Measurements from ENCODE around the gene CFDP1.

CFDP1 gene

GRCh38 chr16:75387951-75388350 is 45.4 kb downstream of the CFDP1 start:
- no peak for TF ChIP-seq EZH2phosphoT487 (IDR thresholded peaks at IDR 0.05; ENCODE audit: low read depth)
- no peak for TF ChIP-seq CTCF (IDR thresholded peaks at IDR 0.05; ENCODE audit: low read depth, low read length)
- no peak overlapping the region for H2AFZ ChIP-seq (ENCODE audit: low read depth, low read length)

GRCh38 chr16:75385507-75386152 is 47.7 kb downstream of the CFDP1 start:
- H3K36me3 ChIP-seq (replicated peaks; ENCODE audit: low read depth, low read length) = peaks cover 7% of the 10 kb centered on the region
- peaks cover 52% of the 10 kb centered on the region for H4K20me1 ChIP-seq (ENCODE audit: insufficient read depth, low read length)
- H3K4me3 ChIP-seq (ENCODE audit: low read length) = no peak overlapping the region
- TF ChIP-seq EZH2phosphoT487 (IDR thresholded peaks at IDR 0.05; ENCODE audit: low read depth) = no peak
- peak; percentile 66 for TF ChIP-seq CTCF (IDR thresholded peaks at IDR 0.05; ENCODE audit: low read depth, low read length)
- H3K9ac ChIP-seq (ENCODE audit: low read length) = no peak overlapping the region
- no peak overlapping the region for H3K27ac ChIP-seq (ENCODE audit: low read length)
- peaks cover 4% of the 10 kb centered on the region for H3K4me1 ChIP-seq (ENCODE audit: low read length)
- H3K27me3 ChIP-seq (ENCODE audit: low read depth, low read length) = peaks cover 38% of the 10 kb centered on the region
- no peak overlapping the region for H2AFZ ChIP-seq (ENCODE audit: low read depth, low read length)
- H3K9me3 ChIP-seq (ENCODE audit: insufficient read depth, low read length) = no peaks in the 10 kb centered on the region
- no peak overlapping the region for H3K4me2 ChIP-seq (ENCODE audit: low read length)
- H3K79me2 ChIP-seq (ENCODE audit: low read length) = no peaks in the 10 kb centered on the region

More at GRCh38 chr16:75387951-75388350, 45.4 kb downstream of the CFDP1 start:
- peaks cover 37% of the 10 kb centered on the region for H4K20me1 ChIP-seq (ENCODE audit: insufficient read depth, low read length)
- no peaks in the 10 kb centered on the region for H3K4me1 ChIP-seq (ENCODE audit: low read length)
- peaks cover 14% of the 10 kb centered on the region for H3K36me3 ChIP-seq (replicated peaks; ENCODE audit: low read depth, low read length)
- H3K27ac ChIP-seq (ENCODE audit: low read length) = no peak overlapping the region
- no peaks in the 10 kb centered on the region for H3K79me2 ChIP-seq (ENCODE audit: low read length)
- no peak overlapping the region for H3K9ac ChIP-seq (ENCODE audit: low read length)
- H3K27me3 ChIP-seq (ENCODE audit: low read depth, low read length) = peaks cover 15% of the 10 kb centered on the region
- H3K9me3 ChIP-seq (ENCODE audit: insufficient read depth, low read length) = no peaks in the 10 kb centered on the region
- no peak overlapping the region for H3K4me3 ChIP-seq (ENCODE audit: low read length)
- no peak overlapping the region for H3K4me2 ChIP-seq (ENCODE audit: low read length)

GRCh38 chr16:75383141-75383540 is 50.2 kb downstream of the CFDP1 start:
- TF ChIP-seq CTCF (IDR thresholded peaks at IDR 0.05; ENCODE audit: low read depth, low read length) (no peak), EZH2phosphoT487 (IDR thresholded peaks at IDR 0.05; ENCODE audit: low read depth) (no peak)
- H3K4me3 ChIP-seq (ENCODE audit: low read length) = no peak overlapping the region
- H3K9ac ChIP-seq (ENCODE audit: low read length) = no peak overlapping the region
- H3K9me3 ChIP-seq (ENCODE audit: insufficient read depth, low read length) = no peaks in the 10 kb centered on the region
- no peaks in the 10 kb centered on the region for H3K79me2 ChIP-seq (ENCODE audit: low read length)
- H3K4me1 ChIP-seq (ENCODE audit: low read length) = peaks cover 22% of the 10 kb centered on the region
- H3K27me3 ChIP-seq (ENCODE audit: low read depth, low read length) = peaks cover 49% of the 10 kb centered on the region
- no peak overlapping the region for H3K4me2 ChIP-seq (ENCODE audit: low read length)
- H4K20me1 ChIP-seq (ENCODE audit: insufficient read depth, low read length) = peaks cover 69% of the 10 kb centered on the region
- H3K27ac ChIP-seq (ENCODE audit: low read length) = no peak overlapping the region
- no peak overlapping the region for H2AFZ ChIP-seq (ENCODE audit: low read depth, low read length)
- peaks cover 15% of the 10 kb centered on the region for H3K36me3 ChIP-seq (replicated peaks; ENCODE audit: low read depth, low read length)

GRCh38 chr16:75382611-75383010 is 50.7 kb downstream of the CFDP1 start:
- H3K27ac ChIP-seq (ENCODE audit: low read length) = no peak overlapping the region
- TF ChIP-seq CTCF (IDR thresholded peaks at IDR 0.05; ENCODE audit: low read depth, low read length) (no peak), EZH2phosphoT487 (IDR thresholded peaks at IDR 0.05; ENCODE audit: low read depth) (no peak)

More at GRCh38 chr16:75382611-75383010, 50.7 kb downstream of the CFDP1 start:
- no peaks in the 10 kb centered on the region for H3K79me2 ChIP-seq (ENCODE audit: low read length)
- peaks cover 20% of the 10 kb centered on the region for H3K36me3 ChIP-seq (replicated peaks; ENCODE audit: low read depth, low read length)
- H3K9me3 ChIP-seq (ENCODE audit: insufficient read depth, low read length) = no peaks in the 10 kb centered on the region
- peaks cover 54% of the 10 kb centered on the region for H3K27me3 ChIP-seq (ENCODE audit: low read depth, low read length)
- H3K4me3 ChIP-seq (ENCODE audit: low read length) = no peak overlapping the region
- H4K20me1 ChIP-seq (ENCODE audit: insufficient read depth, low read length) = peaks cover 75% of the 10 kb centered on the region
- no peak overlapping the region for H2AFZ ChIP-seq (ENCODE audit: low read depth, low read length)
- no peak overlapping the region for H3K9ac ChIP-seq (ENCODE audit: low read length)
- no peak overlapping the region for H3K4me2 ChIP-seq (ENCODE audit: low read length)
- peaks cover 22% of the 10 kb centered on the region for H3K4me1 ChIP-seq (ENCODE audit: low read length)

Measured in OCI-LY3 (cell line).